Peyer's patch (tissue), 4 donors: ENCODE measurements around the gene TARDBP. TPM values are rescaled to one million over a fixed set of nuclear protein-coding genes. Genes with fewer than 3 reads are reported as not detected.

Source experiments
- DNase-seq, 3 donors: peaks; one replicate each; pipeline ENCODE4 v3.0.0-alpha.2; 2017 to 2019
- H3K27ac ChIP-seq, 4 donors: fragments of 200-600 bp; sonication (generic); one replicate each; pipeline ENCODE4 v1.5.1; 2016 to 2019
- H3K27me3 ChIP-seq, 2 donors: fragments of 200-600 bp; sonication (generic); one replicate each; pipeline ENCODE4 v1.5.1; 2019
- H3K36me3 ChIP-seq, 3 donors: fragments of 200-600 bp; sonication (generic); one replicate each; pipeline ENCODE4 v1.5.1; 2016 to 2019
- H3K4me1 ChIP-seq, 4 donors: fragments of 200-600 bp; sonication (generic); one replicate each; pipeline ENCODE4 v1.5.1; 2016 to 2019
- H3K4me3 ChIP-seq, 4 donors: fragments of 200-600 bp; sonication (generic); 1 replicate in 3 of 4; 2 replicates in 1 of 4; pipeline ENCODE4 v1.5.1; 2016 to 2019; ENCODE audit warnings: mild to moderate bottlenecking in 1 of 4
- H3K9me3 ChIP-seq, 4 donors: fragments of 200-600 bp; sonication (generic); one replicate each; pipeline ENCODE4 v1.5.1; 2016 to 2019; ENCODE audit warnings: mild to moderate bottlenecking in 1 of 4
- CTCF ChIP-seq, 6 experiments: fragments of 450-650 bp in 4 of 6; fragments of 200-600 bp in 2 of 6; sonication (generic) in 1 of 6; IDR thresholded peaks; one replicate each; pipeline ENCODE4 v1.5.1; 2017 to 2019; ENCODE audit warnings: antibody characterized with exemption in 6 of 6, mild to moderate bottlenecking in 3 of 6, moderate library complexity in 1 of 6
- POLR2A ChIP-seq, 2 donors: fragments of 450-650 bp; IDR thresholded peaks; one replicate each; pipeline ENCODE4 v1.5.1; 2017; ENCODE audit warnings: antibody characterized with exemption in 2 of 2, mild to moderate bottlenecking in 2 of 2, moderate library complexity in 2 of 2
- total RNA-seq, 4 donors: library from RNA; depleted of rRNA; stranded (reverse); fragments of >200 nt; gene quantifications; one replicate each; pipeline ENCODE4 v1.1.0, GENCODE V29; 2016

The TARDBP gene
- total RNA-seq, 4 donors from 2014 or later, result 141 to 313 (median 167) TPM

DNA sequence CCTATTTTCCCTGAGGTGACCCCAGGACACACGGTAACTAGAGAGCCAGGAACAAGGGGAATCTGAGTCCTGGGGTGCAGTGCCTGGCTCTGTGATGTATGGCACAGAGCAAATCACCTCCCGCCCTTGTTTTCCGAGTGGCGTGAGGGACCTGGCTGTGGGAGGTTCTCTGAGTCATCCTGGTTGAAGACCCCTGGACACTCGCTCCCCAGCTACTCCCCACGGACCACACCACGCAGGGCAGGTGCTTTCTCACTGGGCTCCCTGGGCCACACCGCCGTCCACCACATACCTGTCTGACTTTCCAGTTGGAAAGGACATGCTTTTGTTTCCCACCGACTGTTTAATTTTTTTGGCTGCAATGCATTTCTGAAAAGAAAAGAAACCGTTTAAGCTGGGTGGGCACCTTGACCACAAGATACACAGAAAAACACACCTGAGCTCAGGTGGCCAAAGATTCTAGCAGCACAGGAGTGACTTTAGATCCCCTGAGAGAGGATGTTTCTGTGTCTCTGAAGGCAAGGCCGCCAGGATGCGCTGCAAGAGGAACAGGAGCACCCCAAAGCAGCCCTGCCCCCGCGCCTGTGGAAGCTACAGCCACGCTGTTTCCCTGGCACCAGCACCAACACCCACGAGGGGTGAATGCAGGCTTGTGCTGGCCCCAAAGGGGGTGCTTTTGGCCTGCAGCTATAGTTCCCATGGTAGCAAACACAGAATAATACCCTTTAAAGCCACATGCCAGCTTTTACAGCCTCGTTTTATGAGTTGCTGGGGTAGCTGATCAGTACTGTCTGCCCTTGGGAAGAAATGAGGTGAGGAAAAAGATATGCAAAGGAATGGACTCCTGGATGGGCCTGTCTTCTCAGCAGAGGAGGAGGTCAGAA, 55.5 kb downstream of the TARDBP start:
- no peak for TF ChIP-seq CTCF (IDR thresholded peaks at IDR 0.05)
- no peaks in the 10 kb centered on the region for H3K27me3 ChIP-seq
- H3K27ac ChIP-seq, result no peak overlapping the region
- peak in 1 of 3 donors; percentile 34 for DNase-seq
- no peak overlapping the region for H3K4me3 ChIP-seq
- no peaks in the 10 kb centered on the region for H3K4me1 ChIP-seq
- H3K9me3 ChIP-seq, result no peaks in the 10 kb centered on the region
- H3K36me3 ChIP-seq, result peaks cover 0 to 86% (median 0%) of the 10 kb centered on the region in 3 donors

DNA sequence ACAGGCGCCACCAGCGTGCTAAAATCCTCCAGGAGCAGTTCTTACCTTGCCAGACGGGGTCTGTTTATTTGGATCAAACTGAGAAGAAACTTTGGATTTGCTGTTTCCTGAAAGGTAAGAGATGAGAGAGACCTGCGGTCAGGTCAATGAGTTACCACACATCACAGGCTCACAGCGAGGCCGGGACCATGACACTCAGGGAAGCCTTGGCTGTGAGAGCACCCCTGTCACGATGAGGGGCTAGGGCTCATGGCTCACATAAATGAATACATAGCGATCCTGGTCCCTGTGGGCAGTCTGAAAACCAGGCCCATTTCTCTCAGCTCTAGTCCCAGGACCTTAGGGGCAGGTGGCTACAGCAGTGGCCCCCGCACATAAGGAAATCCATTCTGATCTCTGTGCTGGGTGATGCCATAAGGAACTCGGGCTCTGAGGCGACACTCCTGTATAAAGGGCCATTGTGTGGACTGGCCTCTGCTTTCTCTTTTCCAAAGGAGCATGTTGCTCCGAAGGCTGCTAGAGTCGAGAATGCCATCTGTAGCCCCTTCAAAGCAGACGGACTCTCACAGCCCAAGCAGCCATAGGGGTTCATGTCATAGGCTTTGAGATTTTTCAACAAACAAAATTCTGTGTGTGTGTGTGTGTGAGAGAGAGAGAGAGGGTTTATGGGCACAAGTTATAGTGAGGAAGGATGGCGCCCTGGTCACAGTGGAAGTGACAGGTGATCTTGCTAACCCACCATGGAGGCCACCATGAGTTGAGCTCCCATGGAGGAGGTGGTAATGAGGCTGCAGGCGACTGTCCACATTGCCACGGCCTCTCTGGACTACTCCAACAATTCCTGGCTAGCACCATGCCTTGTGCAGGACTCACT, 56.4 kb downstream of the TARDBP start:
- Histone ChIP-seq H3K9me3 (no peaks in the 10 kb centered on the region), H3K4me3 (no peak overlapping the region), H3K4me1 (no peaks in the 10 kb centered on the region), H3K36me3 (peaks cover 0 to 88% (median 0%) of the 10 kb centered on the region in 3 donors), H3K27ac (no peak overlapping the region), H3K27me3 (no peaks in the 10 kb centered on the region)
- DNase-seq, result peak in 1 of 3 donors; percentile 27
- TF ChIP-seq CTCF (IDR thresholded peaks at IDR 0.05), result no peak
- TF ChIP-seq POLR2A (IDR thresholded peaks at IDR 0.05), result no peak

GRCh38 chr1:11070876-11071275, 58.4 kb downstream of the TARDBP start:
- peak in 1 of 3 donors; percentile 24 for DNase-seq
- no peak overlapping the region for H3K27ac ChIP-seq

GRCh38 chr1:11071463-11072215, 59.2 kb downstream of the TARDBP start:
- DNase-seq, result peak in 2 of 3 donors; percentile 14 to 21
- Histone ChIP-seq H3K4me3 (no peak overlapping the region), H3K27ac (no peak overlapping the region), H3K9me3 (no peaks in the 10 kb centered on the region), H3K4me1 (no peaks in the 10 kb centered on the region), H3K36me3 (peaks cover 0 to 95% (median 0%) of the 10 kb centered on the region in 3 donors), H3K27me3 (no peaks in the 10 kb centered on the region)
- TF ChIP-seq CTCF (IDR thresholded peaks at IDR 0.05) (no peak), POLR2A (IDR thresholded peaks at IDR 0.05) (no peak)

More at GRCh38 chr1:11070876-11071275, 58.4 kb downstream of the TARDBP start:
- Histone ChIP-seq H3K4me1 (no peaks in the 10 kb centered on the region), H3K36me3 (peaks cover 0 to 95% (median 0%) of the 10 kb centered on the region in 3 donors), H3K27me3 (no peaks in the 10 kb centered on the region), H3K9me3 (no peaks in the 10 kb centered on the region), H3K4me3 (no peak overlapping the region)
- TF ChIP-seq POLR2A (IDR thresholded peaks at IDR 0.05), result no peak
- TF ChIP-seq CTCF (IDR thresholded peaks at IDR 0.05), result no peak
